Erythroblast (primary cell): ENCODE results near the gene HIBADH.

Source experiments
- GATA1 ChIP-seq: IDR thresholded peaks from 2 replicates; pipeline ENCODE4 v1.6.1; 2011; ENCODE audit warnings: low read depth, mild to moderate bottlenecking, control low read depth, low read length, moderate library complexity
- POLR2A ChIP-seq: IDR thresholded peaks from 2 replicates; pipeline ENCODE4 v1.6.1; 2011; ENCODE audit warnings: mild to moderate bottlenecking, low read length

DNA sequence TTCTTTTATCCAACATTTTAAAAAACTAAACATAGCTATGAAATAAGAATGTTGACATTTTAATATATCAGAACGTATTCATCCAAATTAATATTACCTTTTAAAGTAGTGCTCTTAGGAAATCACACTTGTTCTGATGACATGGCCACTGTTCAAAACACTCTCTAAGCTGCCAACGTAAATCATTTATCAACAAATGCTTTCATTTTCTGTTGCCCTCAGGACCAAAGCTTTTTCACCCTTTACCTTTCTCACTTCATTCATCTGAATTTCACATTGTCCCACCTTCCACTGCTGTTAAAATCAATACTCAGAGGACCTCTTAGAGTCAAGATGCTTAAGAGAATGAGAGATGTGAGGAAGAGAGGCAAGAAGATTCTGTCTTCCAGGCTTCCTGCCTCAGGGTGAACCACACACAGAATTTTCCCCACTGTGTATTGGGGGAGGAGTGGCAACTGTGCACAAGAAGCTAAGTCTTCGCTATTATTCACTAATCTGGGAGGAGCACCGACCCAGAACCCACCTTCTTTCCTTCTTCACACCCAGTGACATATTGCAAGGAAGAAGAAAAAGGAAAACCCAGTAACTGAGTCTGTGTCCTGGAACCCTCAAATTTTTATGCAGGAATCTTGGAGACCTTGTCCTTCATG lies 21.0 kb downstream of the HIBADH start:
- no peak for TF ChIP-seq POLR2A
- no peak for TF ChIP-seq GATA1
